Measurements from ENCODE around the gene NPHP4.

GRCh38 chr1:5844442-5844841 lies 147.8 kb downstream of the NPHP4 start:
- TF ChIP-seq, protein P1, sequence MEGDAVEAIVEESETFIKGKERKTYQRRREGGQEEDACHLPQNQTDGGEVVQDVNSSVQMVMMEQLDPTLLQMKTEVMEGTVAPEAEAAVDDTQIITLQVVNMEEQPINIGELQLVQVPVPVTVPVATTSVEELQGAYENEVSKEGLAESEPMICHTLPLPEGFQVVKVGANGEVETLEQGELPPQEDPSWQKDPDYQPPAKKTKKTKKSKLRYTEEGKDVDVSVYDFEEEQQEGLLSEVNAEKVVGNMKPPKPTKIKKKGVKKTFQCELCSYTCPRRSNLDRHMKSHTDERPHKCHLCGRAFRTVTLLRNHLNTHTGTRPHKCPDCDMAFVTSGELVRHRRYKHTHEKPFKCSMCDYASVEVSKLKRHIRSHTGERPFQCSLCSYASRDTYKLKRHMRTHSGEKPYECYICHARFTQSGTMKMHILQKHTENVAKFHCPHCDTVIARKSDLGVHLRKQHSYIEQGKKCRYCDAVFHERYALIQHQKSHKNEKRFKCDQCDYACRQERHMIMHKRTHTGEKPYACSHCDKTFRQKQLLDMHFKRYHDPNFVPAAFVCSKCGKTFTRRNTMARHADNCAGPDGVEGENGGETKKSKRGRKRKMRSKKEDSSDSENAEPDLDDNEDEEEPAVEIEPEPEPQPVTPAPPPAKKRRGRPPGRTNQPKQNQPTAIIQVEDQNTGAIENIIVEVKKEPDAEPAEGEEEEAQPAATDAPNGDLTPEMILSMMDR (IDR thresholded peaks at IDR 0.05; ENCODE audit: low read length) = no peak
- TF ChIP-seq EZH2 (IDR thresholded peaks at IDR 0.05; ENCODE audit: borderline replicate concordance, low read length) = no peak

All from OCI-LY1 (cell line).